GM18517 (cell line): ENCODE results near the gene DHRS13.
"Not testable (repeated sequence)": the region's sequence is repeated elsewhere in the genome, so short reads cannot be mapped to it uniquely, and the experiment has no call there.

ENCODE experiments used
- ATAC-seq: cut with Tn5 transposase; IDR thresholded peaks from one replicate; pipeline ENCODE4 v1.9.1; 2021; ENCODE audit warnings: mild to moderate bottlenecking, moderate library complexity; ENCODE audit not compliant: unreplicated experiment

DHRS13 gene

GRCh38 chr17:28861393-28862203 lies 41.3 kb downstream of the DHRS13 start:
- no peak for ATAC-seq

- no peak for ATAC-seq
These were observed 42.5 kb downstream of the DHRS13 start for GRCh38 chr17:28860363-28860808.

- no peak for ATAC-seq
These were observed 44.0 kb downstream of the DHRS13 start for GRCh38 chr17:28858801-28859355.

- no peak for ATAC-seq
These were observed 44.7 kb downstream of the DHRS13 start for GRCh38 chr17:28857905-28858800.

- ATAC-seq: no peak
These were observed 46.8 kb downstream of the DHRS13 start for GRCh38 chr17:28856028-28856574.

GRCh38 chr17:28855336-28855679 lies 47.6 kb downstream of the DHRS13 start:
- no peak for ATAC-seq

- ATAC-seq: peak; percentile 91
These were observed 48.2 kb downstream of the DHRS13 start, which contains the start of gene ERAL1 for GRCh38 chr17:28854457-28855335. TSS of gene ERAL1 (plus strand) at chr17:28855016. CDS start at chr17:28855035, 19 bp downstream.

GRCh38 chr17:28853295-28853694 lies 49.6 kb downstream of the DHRS13 start:
- no peak for ATAC-seq

- no peak for ATAC-seq
These were observed 53.6 kb downstream of the DHRS13 start for GRCh38 chr17:28849281-28849680.

GRCh38 chr17:28848667-28849066 lies 54.2 kb downstream of the DHRS13 start:
- ATAC-seq: not testable (repeated sequence)
